ENCODE results near the gene VPS4B.

The VPS4B gene

GRCh38 chr18:63430526-63430925 lies 8.2 kb upstream of the VPS4B start:
- DNase-seq (ENCODE audit: low read depth): no peak

GRCh38 chr18:63427558-63427957 lies 5.3 kb upstream of the VPS4B start:
- DNase-seq (ENCODE audit: low read depth): no peak

GRCh38 chr18:63422864-63423304 lies 608 bp upstream of the VPS4B start:
- DNase-seq (ENCODE audit: low read depth): no peak

- no peak for DNase-seq (ENCODE audit: low read depth)
Observed at GRCh38 chr18:63421514-63421913, 762 bp downstream of the VPS4B start.

- no peak for DNase-seq (ENCODE audit: low read depth)
Observed at GRCh38 chr18:63412953-63413352, 9.3 kb downstream of the VPS4B start.

- DNase-seq (ENCODE audit: low read depth): no peak
Observed at GRCh38 chr18:63410792-63411191, 11.5 kb downstream of the VPS4B start.

- DNase-seq (ENCODE audit: low read depth): no peak
Observed at GRCh38 chr18:63409301-63409700, 13.0 kb downstream of the VPS4B start.

- no peak for DNase-seq (ENCODE audit: low read depth)
Observed at GRCh38 chr18:63407734-63408133, 14.5 kb downstream of the VPS4B start.

GRCh38 chr18:63405986-63406385 lies 16.3 kb downstream of the VPS4B start:
- no peak for DNase-seq (ENCODE audit: low read depth)

GRCh38 chr18:63402246-63403162 lies 19.8 kb downstream of the VPS4B start:
- no peak for DNase-seq (ENCODE audit: low read depth)

GRCh38 chr18:63399300-63399699 lies 23.0 kb downstream of the VPS4B start:
- no peak for DNase-seq (ENCODE audit: low read depth)

GRCh38 chr18:63397349-63397748 lies 24.9 kb downstream of the VPS4B start:
- DNase-seq (ENCODE audit: low read depth): no peak

GRCh38 chr18:63395503-63395902 lies 26.8 kb downstream of the VPS4B start:
- no peak for DNase-seq (ENCODE audit: low read depth)

- no peak for DNase-seq (ENCODE audit: low read depth)
Observed at GRCh38 chr18:63394954-63395353, 27.3 kb downstream of the VPS4B start.

GRCh38 chr18:63387861-63388260 lies 34.4 kb downstream of the VPS4B start:
- no peak for DNase-seq (ENCODE audit: low read depth)

GRCh38 chr18:63382843-63383242 lies 39.4 kb downstream of the VPS4B start:
- no peak for DNase-seq (ENCODE audit: low read depth)

GRCh38 chr18:63379639-63379962 lies 42.7 kb downstream of the VPS4B start:
- DNase-seq (ENCODE audit: low read depth): no peak

GRCh38 chr18:63378919-63379638 lies 43.2 kb downstream of the VPS4B start:
- DNase-seq (ENCODE audit: low read depth): no peak

- no peak for DNase-seq (ENCODE audit: low read depth)
Observed at GRCh38 chr18:63377275-63377980, 44.8 kb downstream of the VPS4B start.

GRCh38 chr18:63376538-63376937 lies 45.7 kb downstream of the VPS4B start:
- no peak for DNase-seq (ENCODE audit: low read depth)

GRCh38 chr18:63374540-63374939 lies 47.7 kb downstream of the VPS4B start:
- no peak for DNase-seq (ENCODE audit: low read depth)

GRCh38 chr18:63373161-63373560 lies 49.1 kb downstream of the VPS4B start:
- DNase-seq (ENCODE audit: low read depth): no peak

- no peak for DNase-seq (ENCODE audit: low read depth)
Observed at GRCh38 chr18:63368611-63369010, 53.7 kb downstream of the VPS4B start.
